ENCODE results near the gene KCNIP3. TPM values are rescaled to one million over a fixed set of nuclear protein-coding genes. Genes with fewer than 3 reads are reported as not detected.

KCNIP3 gene
- total RNA-seq, 1 donor from 2014 or later, result 7.2 TPM

DNA sequence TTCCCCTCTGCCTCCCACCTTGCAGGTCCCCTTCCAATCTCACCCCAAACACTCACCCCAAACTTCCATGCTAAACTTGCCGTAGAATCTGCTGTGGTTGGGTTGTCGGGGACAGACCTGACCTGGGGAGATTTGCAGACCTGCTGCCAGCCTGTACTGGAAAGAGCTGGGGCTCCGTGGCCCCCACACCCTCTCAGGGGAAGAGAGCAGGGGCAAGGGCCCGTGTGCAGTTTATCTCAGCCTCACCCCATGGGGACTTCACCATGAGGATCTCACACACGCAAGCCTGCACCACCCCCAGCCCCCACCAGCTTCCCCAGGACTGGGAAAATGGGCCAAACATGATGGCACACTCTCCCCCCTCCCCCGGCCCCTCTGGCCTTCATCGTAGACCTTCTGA is 30.7 kb downstream of the KCNIP3 start:
- TF ChIP-seq, protein P1, sequence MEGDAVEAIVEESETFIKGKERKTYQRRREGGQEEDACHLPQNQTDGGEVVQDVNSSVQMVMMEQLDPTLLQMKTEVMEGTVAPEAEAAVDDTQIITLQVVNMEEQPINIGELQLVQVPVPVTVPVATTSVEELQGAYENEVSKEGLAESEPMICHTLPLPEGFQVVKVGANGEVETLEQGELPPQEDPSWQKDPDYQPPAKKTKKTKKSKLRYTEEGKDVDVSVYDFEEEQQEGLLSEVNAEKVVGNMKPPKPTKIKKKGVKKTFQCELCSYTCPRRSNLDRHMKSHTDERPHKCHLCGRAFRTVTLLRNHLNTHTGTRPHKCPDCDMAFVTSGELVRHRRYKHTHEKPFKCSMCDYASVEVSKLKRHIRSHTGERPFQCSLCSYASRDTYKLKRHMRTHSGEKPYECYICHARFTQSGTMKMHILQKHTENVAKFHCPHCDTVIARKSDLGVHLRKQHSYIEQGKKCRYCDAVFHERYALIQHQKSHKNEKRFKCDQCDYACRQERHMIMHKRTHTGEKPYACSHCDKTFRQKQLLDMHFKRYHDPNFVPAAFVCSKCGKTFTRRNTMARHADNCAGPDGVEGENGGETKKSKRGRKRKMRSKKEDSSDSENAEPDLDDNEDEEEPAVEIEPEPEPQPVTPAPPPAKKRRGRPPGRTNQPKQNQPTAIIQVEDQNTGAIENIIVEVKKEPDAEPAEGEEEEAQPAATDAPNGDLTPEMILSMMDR (IDR thresholded peaks at IDR 0.05; ENCODE audit: insufficient read depth, low read length, poor library complexity, severe bottlenecking), result no peak
- DNase-seq (ENCODE audit: low read depth), result no peak
- Histone ChIP-seq H3K36me3 (ENCODE audit: control insufficient read depth, insufficient read depth, low read length) (no peaks in the 10 kb centered on the region), H3K27me3 (ENCODE audit: control insufficient read depth, insufficient read depth, low read length) (no peaks in the 10 kb centered on the region), H3K4me3 (ENCODE audit: low read depth, low read length) (no peak overlapping the region)

DNA sequence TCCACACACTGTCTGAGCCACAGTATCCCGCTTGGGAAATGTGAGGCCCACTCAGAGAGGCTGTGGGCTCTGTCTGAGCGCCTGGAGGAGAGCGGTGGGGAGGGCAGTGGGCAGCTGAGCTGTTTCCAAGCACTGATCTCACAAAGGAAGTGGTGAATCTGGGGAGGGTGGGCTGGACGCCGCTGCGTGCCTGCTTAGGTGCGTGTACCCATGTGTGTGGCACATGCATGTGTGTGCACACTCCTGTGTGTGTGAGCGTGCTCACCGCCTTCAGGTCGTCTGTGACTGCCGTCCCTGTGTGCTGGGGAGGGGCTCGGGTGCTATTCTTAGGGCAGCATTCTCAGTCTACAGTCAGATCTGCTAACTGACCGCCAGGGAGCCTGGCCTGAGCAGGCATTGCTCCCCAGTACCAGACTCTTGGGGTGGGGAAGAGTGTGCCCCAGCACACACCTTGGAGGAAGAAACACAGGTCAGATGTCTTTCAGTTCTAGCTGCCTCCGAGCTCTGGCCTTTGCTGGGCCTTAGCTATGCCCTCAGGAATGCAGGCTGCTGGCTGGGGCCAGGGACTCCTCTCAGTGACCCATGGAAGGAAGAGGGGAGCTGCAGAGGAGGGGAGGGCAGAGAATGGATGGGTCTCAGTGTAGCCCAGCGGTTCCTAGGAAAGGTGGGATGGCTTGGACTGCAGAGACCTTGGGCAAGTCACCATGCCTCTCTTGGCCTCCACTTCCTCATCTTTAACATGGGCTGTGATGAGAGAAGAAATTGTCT is 31.4 kb downstream of the KCNIP3 start:
- H3K4me3 ChIP-seq (ENCODE audit: low read depth, low read length), result no peak overlapping the region
- H3K27me3 ChIP-seq (ENCODE audit: control insufficient read depth, insufficient read depth, low read length), result no peaks in the 10 kb centered on the region
- DNase-seq (ENCODE audit: low read depth), result no peak
- TF ChIP-seq, protein P1 (IDR thresholded peaks at IDR 0.05; ENCODE audit: insufficient read depth, low read length, poor library complexity, severe bottlenecking), result no peak
- no peaks in the 10 kb centered on the region for H3K36me3 ChIP-seq (ENCODE audit: control insufficient read depth, insufficient read depth, low read length)

DNA sequence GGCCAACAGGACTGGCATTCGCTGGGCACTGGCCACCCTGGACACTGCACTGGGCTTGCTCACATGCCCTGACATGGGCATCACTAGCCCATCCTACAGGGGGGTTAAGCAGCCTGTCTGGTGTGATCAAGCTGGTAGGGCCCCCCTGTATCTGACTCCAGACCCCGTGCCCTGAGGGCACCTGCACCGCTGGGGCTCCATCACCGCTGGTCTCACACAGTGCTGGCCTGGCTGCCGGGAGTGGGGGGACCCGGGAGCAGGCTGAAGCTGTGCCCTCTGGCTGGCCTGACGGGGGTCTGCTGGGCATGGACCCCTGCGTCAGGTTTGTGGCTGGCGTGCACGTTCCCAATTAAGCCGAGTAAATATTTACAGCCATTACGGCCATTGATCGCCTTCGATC is 32.3 kb downstream of the KCNIP3 start:
- Histone ChIP-seq H3K27me3 (ENCODE audit: control insufficient read depth, insufficient read depth, low read length) (no peaks in the 10 kb centered on the region), H3K4me3 (ENCODE audit: low read depth, low read length) (no peak overlapping the region), H3K36me3 (ENCODE audit: control insufficient read depth, insufficient read depth, low read length) (no peaks in the 10 kb centered on the region)
- TF ChIP-seq, protein P1 (IDR thresholded peaks at IDR 0.05; ENCODE audit: insufficient read depth, low read length, poor library complexity, severe bottlenecking), result no peak
- DNase-seq (ENCODE audit: low read depth), result no peak

DNA sequence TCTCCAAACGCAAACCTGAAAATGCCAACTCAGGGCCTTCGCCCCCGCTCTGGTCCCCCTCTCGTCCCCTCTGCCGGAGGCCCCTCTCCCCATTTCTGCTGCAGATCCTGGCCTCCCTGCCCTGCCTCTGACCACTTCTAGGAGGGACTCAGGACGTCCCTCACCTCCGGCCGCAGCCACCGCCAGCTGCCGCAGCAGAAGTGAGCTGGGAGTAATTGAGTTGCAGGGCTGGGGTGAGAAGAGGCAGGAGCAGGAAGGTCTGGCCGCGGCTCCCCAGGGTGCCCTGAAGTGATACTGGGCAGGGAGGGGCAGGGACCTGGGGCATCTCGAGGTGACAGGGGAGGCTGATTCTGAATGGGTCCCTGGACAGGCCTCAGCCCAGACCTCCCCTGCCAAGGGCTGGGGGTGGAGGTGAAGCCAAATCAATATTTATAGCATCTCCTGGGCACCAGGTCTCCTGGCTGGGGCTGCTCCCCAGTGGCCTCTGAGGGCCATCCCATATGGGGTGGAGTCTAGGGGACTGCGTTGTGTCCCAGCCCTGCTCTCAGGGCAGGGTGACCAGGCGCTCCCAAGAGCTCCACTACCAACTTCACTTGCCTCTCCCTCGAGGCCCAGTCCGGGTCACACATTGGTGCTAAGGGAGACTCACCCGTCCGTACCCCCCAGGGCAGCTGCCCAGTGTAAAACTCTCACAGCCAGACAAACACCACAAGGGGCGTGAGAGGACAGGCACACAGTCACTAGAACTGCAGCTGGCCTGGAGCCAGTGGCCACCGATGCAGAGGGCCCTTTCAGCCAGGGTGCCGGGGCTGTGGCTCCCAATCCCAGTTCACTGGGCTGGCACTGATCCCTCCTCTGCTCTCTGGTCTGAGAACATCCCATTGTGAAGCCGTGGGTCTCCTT is 33.0 kb downstream of the KCNIP3 start:
- DNase-seq (ENCODE audit: low read depth), result no peak
- no peaks in the 10 kb centered on the region for H3K27me3 ChIP-seq (ENCODE audit: control insufficient read depth, insufficient read depth, low read length)
- TF ChIP-seq, protein P1 (IDR thresholded peaks at IDR 0.05; ENCODE audit: insufficient read depth, low read length, poor library complexity, severe bottlenecking), result peak; percentile 21
- no peak overlapping the region for H3K4me3 ChIP-seq (ENCODE audit: low read depth, low read length)
- H3K36me3 ChIP-seq (ENCODE audit: control insufficient read depth, insufficient read depth, low read length), result no peaks in the 10 kb centered on the region

DNA sequence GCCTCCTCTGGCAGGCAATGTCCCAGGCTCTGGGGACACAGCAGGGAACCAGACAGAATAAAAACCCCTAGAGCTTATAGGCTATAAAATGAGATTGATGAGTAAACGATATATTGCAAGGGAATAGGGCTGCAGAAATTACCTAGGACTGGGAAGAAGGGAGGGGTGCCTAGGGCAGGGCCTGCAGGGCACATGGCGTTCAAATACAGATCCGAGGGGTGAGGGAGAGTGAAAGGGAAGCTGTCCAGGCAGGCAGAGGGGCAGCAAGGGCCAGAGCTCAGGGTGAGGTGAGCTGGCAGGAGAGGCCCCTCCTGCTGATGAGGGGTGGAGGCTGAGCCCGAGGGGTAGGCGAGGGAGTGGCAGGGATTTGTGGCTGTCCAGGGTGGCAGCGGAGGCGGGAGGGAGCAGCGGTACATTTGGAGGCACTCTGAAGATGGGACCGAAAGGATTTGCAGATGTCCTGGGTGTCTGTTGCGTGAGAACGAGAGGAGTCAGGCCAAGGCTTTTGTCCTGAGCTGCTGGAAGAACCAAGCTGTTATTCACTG is 33.7 kb downstream of the KCNIP3 start:
- DNase-seq (ENCODE audit: low read depth), result no peak
- no peaks in the 10 kb centered on the region for H3K36me3 ChIP-seq (ENCODE audit: control insufficient read depth, insufficient read depth, low read length)
- no peaks in the 10 kb centered on the region for H3K27me3 ChIP-seq (ENCODE audit: control insufficient read depth, insufficient read depth, low read length)
- H3K4me3 ChIP-seq (ENCODE audit: low read depth, low read length), result no peak overlapping the region
- TF ChIP-seq, protein P1 (IDR thresholded peaks at IDR 0.05; ENCODE audit: insufficient read depth, low read length, poor library complexity, severe bottlenecking), result no peak

Measured in kidney epithelial cell (primary cell).